NT2/D1 (cell line): ENCODE results near the gene SMG7.

ENCODE experiments used
- DNase-seq: peaks from one replicate; pipeline ENCODE4 v3.0.0-alpha.2; 2011; ENCODE audit warnings: low read depth, low spot score
- H3K27me3 ChIP-seq: 2 replicates; pipeline ENCODE4 v1.6.0; 2011; ENCODE audit warnings: mild to moderate bottlenecking; ENCODE audit not compliant: insufficient read length, insufficient read depth
- H3K36me3 ChIP-seq: 2 replicates; pipeline ENCODE4 v1.6.1; 2011; ENCODE audit warnings: mild to moderate bottlenecking, low read length, mixed read lengths; ENCODE audit not compliant: insufficient read depth, insufficient read length
- H3K4me1 ChIP-seq: 2 replicates; pipeline ENCODE4 v1.5.1; 2011; ENCODE audit not compliant: insufficient read depth, insufficient read length
- H3K4me3 ChIP-seq: 2 replicates; pipeline ENCODE4 v1.5.1; 2011; ENCODE audit warnings: low read depth; ENCODE audit not compliant: insufficient read length
- H3K9ac ChIP-seq: 2 replicates; pipeline ENCODE4 v1.6.0; 2011; ENCODE audit warnings: low read depth; ENCODE audit not compliant: insufficient read length
- H3K9me3 ChIP-seq: 2 replicates; pipeline ENCODE4 v1.5.1; 2011; ENCODE audit warnings: mild to moderate bottlenecking, low read length; ENCODE audit not compliant: insufficient read depth
- SUZ12 ChIP-seq: IDR thresholded peaks from 2 replicates; pipeline ENCODE4 v1.6.1; 2011; ENCODE audit not compliant: insufficient read length, insufficient read depth; ENCODE audit errors: extremely low read depth
- YY1 ChIP-seq: IDR thresholded peaks from 2 replicates; pipeline ENCODE4 v1.6.1; 2011; ENCODE audit not compliant: insufficient read length, insufficient read depth
- ZNF274 ChIP-seq: IDR thresholded peaks from 2 replicates; pipeline ENCODE4 v1.6.1; 2011; ENCODE audit warnings: mild to moderate bottlenecking, low read depth, low read length

SMG7 gene

GRCh38 chr1:183583466-183583865, 111.2 kb downstream of the SMG7 start:
- H3K4me1 ChIP-seq = peaks cover 7% of the 10 kb centered on the region
- TF ChIP-seq SUZ12 = no peak
- no peak for TF ChIP-seq ZNF274
- TF ChIP-seq YY1 = no peak
- no peak overlapping the region for H3K4me3 ChIP-seq
- H3K36me3 ChIP-seq = no peaks in the 10 kb centered on the region
- H3K9ac ChIP-seq = no peak overlapping the region
- H3K9me3 ChIP-seq = no peaks in the 10 kb centered on the region
- DNase-seq = no peak
- H3K27me3 ChIP-seq = no peaks in the 10 kb centered on the region

GRCh38 chr1:183584147-183584546, 111.8 kb downstream of the SMG7 start:
- H3K36me3 ChIP-seq = no peaks in the 10 kb centered on the region
- TF ChIP-seq YY1 = no peak
- TF ChIP-seq ZNF274 = no peak
- no peak for TF ChIP-seq SUZ12
- H3K9ac ChIP-seq = no peak overlapping the region
- no peak overlapping the region for H3K4me3 ChIP-seq
- DNase-seq = no peak
- H3K4me1 ChIP-seq = peaks cover 11% of the 10 kb centered on the region
- H3K9me3 ChIP-seq = no peaks in the 10 kb centered on the region
- no peaks in the 10 kb centered on the region for H3K27me3 ChIP-seq

- TF ChIP-seq SUZ12 = no peak
- no peak for TF ChIP-seq ZNF274
- no peak for TF ChIP-seq YY1
- Histone ChIP-seq H3K9me3 (no peaks in the 10 kb centered on the region), H3K9ac (no peak overlapping the region), H3K36me3 (no peaks in the 10 kb centered on the region), H3K4me1 (peaks cover 11% of the 10 kb centered on the region), H3K4me3 (no peak overlapping the region), H3K27me3 (no peaks in the 10 kb centered on the region)
- no peak for DNase-seq
Observed at GRCh38 chr1:183585038-183585437, 112.7 kb downstream of the SMG7 start.

GRCh38 chr1:183586455-183586854, 114.2 kb downstream of the SMG7 start:
- Histone ChIP-seq H3K9me3 (no peaks in the 10 kb centered on the region), H3K9ac (no peak overlapping the region), H3K36me3 (no peaks in the 10 kb centered on the region), H3K4me1 (peaks cover 14% of the 10 kb centered on the region), H3K27me3 (no peaks in the 10 kb centered on the region), H3K4me3 (no peak overlapping the region)
- no peak for DNase-seq
- no peak for TF ChIP-seq SUZ12
- no peak for TF ChIP-seq YY1
- TF ChIP-seq ZNF274 = no peak

GRCh38 chr1:183586926-183587325, 114.6 kb downstream of the SMG7 start:
- no peak for TF ChIP-seq ZNF274
- no peak for TF ChIP-seq SUZ12
- TF ChIP-seq YY1 = no peak
- no peaks in the 10 kb centered on the region for H3K9me3 ChIP-seq
- H3K27me3 ChIP-seq = no peaks in the 10 kb centered on the region
- H3K9ac ChIP-seq = no peak overlapping the region
- peaks cover 12% of the 10 kb centered on the region for H3K4me1 ChIP-seq
- peak; percentile 25 for DNase-seq
- H3K36me3 ChIP-seq = no peaks in the 10 kb centered on the region
- no peak overlapping the region for H3K4me3 ChIP-seq

GRCh38 chr1:183588827-183589226, 116.5 kb downstream of the SMG7 start:
- H3K27me3 ChIP-seq = no peaks in the 10 kb centered on the region
- H3K36me3 ChIP-seq = no peaks in the 10 kb centered on the region
- no peaks in the 10 kb centered on the region for H3K9me3 ChIP-seq
- H3K4me3 ChIP-seq = no peak overlapping the region
- no peak for DNase-seq
- H3K9ac ChIP-seq = no peak overlapping the region
- peaks cover 12% of the 10 kb centered on the region for H3K4me1 ChIP-seq
- TF ChIP-seq SUZ12 (no peak), YY1 (no peak), ZNF274 (no peak)

GRCh38 chr1:183589384-183589783, 117.1 kb downstream of the SMG7 start:
- H3K4me3 ChIP-seq = no peak overlapping the region
- no peaks in the 10 kb centered on the region for H3K9me3 ChIP-seq
- no peak for TF ChIP-seq SUZ12
- TF ChIP-seq ZNF274 = no peak
- TF ChIP-seq YY1 = no peak
- H3K4me1 ChIP-seq = peaks cover 12% of the 10 kb centered on the region
- no peak overlapping the region for H3K9ac ChIP-seq
- H3K36me3 ChIP-seq = no peaks in the 10 kb centered on the region
- H3K27me3 ChIP-seq = no peaks in the 10 kb centered on the region
- no peak for DNase-seq

GRCh38 chr1:183589874-183590243, 117.6 kb downstream of the SMG7 start:
- peaks cover 12% of the 10 kb centered on the region for H3K4me1 ChIP-seq

More at GRCh38 chr1:183589874-183590243, 117.6 kb downstream of the SMG7 start:
- H3K27me3 ChIP-seq = no peaks in the 10 kb centered on the region
- H3K4me3 ChIP-seq = no peak overlapping the region
- H3K9ac ChIP-seq = no peak overlapping the region
- no peaks in the 10 kb centered on the region for H3K9me3 ChIP-seq
- no peak for TF ChIP-seq YY1
- TF ChIP-seq SUZ12 = no peak
- TF ChIP-seq ZNF274 = no peak
- H3K36me3 ChIP-seq = no peaks in the 10 kb centered on the region
- DNase-seq = no peak
